Endometrium (tissue), 2 donors: ENCODE results near the gene CCNQ.

Source experiments
- FAIRE-seq: peaks from 2 replicates; lab custom pipeline; 2012; peaks lifted over from hg19 to GRCh38; lab: Jason Lieb, UNC
- donor health status: control.
- donor health status: control.

Gene CCNQ

DNA sequence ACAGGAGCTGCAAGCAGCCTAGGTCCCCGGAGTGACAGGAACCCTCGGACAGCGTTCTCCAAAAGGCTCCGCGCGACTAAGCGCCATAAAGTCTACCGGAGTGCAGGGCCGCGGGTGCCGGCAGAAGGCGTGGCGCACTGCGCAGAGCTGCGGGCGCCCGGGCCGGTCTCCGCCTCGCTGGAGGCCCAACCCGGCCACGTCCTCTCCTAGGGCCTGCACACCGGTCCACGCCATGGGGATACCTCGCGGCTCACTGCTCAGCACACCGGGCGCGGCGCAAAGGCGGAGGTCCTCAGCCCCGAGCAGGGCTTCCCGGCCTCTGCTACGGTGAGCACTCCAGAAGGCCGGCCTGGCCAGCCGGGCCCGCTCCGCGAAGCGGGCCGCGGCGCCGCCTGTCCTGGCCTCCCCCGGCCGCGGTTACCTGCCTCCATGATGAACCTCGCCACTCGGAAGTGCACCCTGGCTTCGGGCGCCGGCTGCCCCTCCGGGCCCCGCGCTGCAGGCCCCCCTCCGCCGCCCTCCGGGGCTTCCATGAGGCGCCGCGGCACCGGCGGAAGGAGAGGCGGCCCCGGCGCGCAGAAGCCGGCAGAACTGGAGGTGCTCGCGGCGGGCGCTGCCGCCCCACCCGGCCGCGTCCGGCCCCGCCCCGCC lies at the start of gene CCNQ:
Gene CCNQ (minus strand): TSS at position 599 of the 651 bp plus-strand sequence. CDS start 66 bp downstream, at position 533.
- no peak for FAIRE-seq

DNA sequence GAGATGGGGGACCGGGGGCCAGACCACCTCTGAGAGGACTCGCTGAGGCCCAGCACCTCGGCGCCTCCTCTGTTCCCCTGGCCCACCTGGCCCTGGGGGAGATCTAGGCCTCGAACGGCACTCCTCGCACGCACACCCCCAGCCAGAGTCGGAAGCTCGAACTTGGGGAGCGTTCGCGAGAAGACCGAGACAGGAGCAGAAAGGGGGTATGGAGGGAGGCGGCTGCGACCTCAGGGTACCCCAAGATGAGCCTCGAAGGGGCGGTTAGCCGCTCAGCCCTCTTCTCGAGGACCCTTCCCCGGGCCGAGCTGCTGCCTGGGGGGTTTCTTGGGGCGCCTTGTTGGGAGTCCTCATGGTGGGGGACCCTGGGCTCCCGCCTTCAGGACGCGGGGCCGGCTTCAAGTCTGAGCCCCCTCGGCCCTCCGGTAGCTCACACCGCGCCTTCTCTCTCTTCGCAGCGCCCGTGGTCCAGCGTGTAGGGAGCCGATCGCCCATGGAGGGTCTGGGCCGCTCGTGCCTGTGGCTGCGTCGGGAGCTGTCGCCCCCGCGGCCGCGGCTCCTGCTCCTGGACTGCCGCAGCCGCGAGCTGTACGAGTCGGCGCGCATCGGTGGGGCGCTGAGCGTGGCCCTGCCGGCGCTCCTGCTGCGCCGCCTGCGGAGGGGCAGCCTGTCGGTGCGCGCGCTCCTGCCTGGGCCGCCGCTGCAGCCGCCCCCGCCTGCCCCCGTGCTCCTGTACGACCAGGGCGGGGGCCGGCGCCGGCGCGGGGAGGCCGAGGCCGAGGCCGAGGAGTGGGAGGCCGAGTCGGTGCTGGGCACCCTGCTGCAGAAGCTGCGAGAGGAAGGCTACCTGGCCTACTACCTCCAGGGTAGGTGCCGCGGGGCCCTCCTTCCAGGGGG lies 48.8 kb upstream of the CCNQ start:
- FAIRE-seq, result no peak

DNA sequence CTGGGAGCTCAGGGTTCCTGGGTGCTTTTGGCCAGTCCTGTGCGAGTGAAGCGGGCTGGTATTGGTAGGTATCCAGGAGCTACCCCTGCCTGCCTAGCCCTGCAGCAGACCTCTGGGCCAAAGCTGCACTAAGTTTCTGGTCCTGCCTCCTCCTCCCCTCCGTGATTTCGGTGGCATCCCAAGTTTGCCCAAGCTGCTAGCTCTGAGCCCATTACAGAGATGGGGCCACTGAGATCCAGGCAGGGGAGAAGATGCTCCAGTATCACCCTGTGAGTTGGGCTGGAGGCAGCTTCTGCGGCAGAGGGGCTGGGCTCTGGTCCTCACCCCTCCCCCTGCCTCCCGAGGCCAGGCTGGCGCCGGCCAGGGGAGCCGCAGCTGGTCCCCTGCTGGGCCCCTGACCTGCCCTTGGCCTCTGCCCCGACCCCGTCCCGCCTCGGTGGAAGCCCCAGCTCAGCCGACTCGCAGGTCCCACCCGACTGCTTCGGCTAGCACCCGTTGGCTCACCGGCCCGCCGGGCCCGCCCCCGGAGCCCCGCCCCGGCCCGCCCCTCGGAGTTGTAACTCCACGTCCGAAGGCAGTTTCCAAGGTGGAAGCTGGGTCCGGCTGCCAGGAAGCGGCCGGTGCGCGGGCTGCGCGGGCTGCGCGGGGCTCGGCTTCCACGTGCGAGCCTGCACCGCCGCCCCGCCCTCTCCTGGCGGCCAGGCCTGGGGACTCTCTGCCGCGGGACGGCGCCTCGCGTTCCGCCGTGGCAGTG lies 47.9 kb upstream of the CCNQ start, which contains the start of gene DUSP9:
Gene DUSP9 (plus strand): TSS at position 584 of the 754 bp plus-strand sequence. CDS start 751 bp downstream, outside the sequence.
- FAIRE-seq, result no peak

- FAIRE-seq, result no peak
Observed at GRCh38 chrX:153645921-153646488, 47.1 kb upstream of the CCNQ start.

GRCh38 chrX:153645151-153645550 lies 46.2 kb upstream of the CCNQ start:
- FAIRE-seq, result no peak

- FAIRE-seq, result no peak
Observed at GRCh38 chrX:153644356-153645125, 45.6 kb upstream of the CCNQ start.

- no peak for FAIRE-seq
Observed at GRCh38 chrX:153643431-153644351, 44.8 kb upstream of the CCNQ start.

- FAIRE-seq, result no peak
Observed at GRCh38 chrX:153642655-153643430, 43.9 kb upstream of the CCNQ start.

- no peak for FAIRE-seq
Observed at GRCh38 chrX:153642051-153642654, 43.2 kb upstream of the CCNQ start.

DNA sequence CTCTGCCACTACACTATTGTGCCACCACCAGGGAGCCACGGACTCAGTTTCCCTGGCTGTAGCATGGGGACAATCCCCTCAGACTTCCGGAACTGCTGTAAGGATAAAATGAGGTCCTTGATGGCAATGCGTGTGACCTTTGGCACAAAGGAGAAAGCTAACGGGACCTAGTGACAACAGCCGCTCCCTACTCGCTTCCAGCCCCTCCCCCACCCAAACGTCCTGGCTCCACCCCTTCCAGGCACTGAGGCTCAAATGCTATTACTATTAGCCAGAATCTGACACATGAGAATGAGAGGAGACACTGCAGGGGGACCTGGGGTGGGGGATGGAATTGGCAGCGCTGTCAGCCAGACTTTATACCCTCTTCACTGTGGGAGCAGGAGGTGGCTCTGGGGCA lies 42.7 kb upstream of the CCNQ start:
- FAIRE-seq, result no peak

DNA sequence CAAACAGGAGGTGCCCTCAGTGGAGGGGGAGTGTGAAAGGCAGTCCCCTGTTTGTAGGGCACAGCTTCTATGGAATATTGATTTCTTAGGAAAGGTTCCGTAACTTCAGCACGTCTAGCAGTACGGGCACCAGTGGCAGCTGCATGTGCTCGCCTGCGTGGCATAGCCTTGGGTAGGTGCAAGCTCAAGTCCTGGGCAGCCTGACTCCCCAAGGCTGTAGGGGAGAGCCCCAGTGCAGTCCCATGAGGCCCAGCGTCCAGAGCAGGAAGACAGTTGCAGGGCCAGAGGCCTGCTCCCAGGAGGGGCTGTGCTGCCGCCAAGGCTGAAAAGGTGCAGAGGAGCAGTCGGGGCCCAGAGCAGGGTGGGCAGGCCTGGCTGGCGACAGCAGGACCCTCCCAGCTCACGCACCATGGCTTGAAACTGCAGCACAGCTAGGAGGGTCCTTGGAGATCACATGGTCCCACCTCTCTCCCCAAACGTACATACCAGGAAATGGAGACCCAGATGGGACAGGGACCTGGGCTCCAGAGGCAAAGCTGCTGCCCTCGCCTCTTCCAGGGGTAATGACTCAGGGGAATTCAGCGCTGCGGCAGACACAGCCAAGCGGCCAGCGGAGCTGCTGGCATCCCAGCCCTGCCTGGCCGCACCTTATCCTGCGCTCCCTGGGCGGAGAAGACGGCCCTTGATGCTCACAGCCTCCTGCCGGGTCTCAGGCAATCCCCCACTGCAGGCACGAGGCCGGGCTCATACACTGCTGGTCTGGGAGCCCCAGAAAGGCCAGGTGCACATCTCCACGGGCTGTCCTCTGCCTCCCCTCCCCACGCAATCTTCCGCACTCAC lies 42.0 kb upstream of the CCNQ start:
- FAIRE-seq, result no peak

DNA sequence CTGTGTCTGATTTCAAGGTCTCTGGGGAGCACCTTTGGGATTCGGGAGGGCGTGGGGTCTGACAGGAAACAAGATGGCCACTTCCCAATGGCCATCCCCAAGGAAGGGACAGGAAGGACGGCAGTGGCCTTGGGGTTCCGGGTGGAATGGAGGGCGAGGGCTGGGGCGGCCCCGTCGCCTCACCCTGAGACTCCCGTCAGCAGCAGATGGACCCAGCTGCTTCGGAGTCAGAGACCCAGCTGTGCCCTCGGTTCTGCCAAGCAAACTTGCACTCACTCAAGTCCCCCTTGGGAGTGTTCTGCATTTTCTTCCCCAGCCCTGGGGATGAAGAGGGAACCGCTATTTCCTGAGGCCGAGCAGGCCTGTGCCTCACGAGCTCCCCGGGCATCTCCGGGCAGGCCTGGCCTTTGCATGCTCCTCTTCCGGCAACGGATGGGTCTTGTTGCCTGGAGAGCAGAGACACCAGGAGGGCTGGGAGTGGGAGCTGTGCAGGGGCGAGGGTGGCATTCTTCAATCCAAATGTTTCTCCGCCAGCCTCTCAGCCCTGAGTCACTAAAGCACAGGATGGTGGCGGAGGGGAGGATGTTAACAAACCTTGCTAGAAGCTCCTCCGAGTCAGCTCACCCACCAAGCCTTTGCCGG lies 41.2 kb upstream of the CCNQ start:
- no peak for FAIRE-seq

- FAIRE-seq, result no peak
Observed at GRCh38 chrX:153639177-153640044, 40.5 kb upstream of the CCNQ start.

DNA sequence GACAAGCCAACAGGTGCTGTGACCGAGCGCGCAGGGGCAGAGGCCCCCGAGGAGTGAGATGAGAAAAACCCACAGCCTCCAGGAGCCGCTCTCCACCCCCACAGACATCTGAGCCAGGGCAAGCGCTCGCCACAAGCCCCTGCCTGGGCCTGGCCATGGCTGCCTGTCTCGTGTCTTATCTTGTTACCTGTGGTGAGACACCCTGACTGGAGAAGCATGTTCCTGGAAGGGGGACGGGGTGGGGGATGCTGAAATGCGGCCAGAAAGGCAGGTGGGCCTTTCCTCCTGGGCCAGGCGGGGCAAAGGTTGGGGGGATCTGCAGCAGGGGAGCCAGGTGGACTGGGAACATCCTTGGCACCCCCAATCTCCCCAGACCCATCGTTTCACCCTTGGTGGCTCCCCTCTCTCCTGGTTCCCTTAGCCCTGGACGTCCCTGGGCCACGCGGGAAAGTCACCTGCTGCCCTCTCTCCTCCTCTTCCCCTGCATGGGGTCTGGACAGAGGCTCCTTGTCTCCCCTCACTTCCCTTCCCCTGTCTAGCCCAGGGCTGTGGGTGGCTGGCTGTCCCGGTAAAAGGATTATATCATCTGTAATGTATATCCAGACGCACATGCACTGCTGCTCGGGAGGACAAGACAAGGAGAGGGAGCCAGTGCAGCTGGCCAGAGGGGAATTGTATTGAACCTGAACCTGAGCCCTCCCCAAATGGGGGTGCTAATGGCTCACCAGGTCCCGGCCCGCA lies 39.7 kb upstream of the CCNQ start:
- no peak for FAIRE-seq

DNA sequence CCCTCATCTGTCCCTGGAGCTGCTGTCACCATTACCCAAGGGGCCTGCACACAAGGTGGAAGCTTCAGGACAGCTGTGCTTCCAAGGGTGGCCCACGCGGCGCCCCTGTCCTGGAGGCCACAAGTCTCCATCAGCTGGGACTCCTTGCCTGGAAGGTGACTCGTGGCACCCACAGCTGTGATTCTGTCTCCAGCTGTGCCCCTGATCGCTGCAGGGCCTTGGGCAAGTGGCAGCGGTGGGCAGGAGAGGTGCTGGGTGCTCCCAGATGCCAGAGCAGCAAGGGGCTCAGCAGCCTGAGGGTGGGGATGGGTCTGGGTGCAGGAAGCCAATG lies 39.1 kb upstream of the CCNQ start:
- no peak for FAIRE-seq
